Common myeloid progenitor, CD34-positive (primary cell): ENCODE data around the gene BBLN.
A peak's percentile ranks its signal among the peaks of the same experiment; 100 is the strongest.

ENCODE experiments used
- CTCF ChIA-PET: fragments of 350-600 bp; sonication (Branson Sonifier 250); formaldehyde crosslinking; loops from one replicate; lab custom pipeline; 2021; ENCODE audit warnings: antibody characterized with exemption; lab: Charles Lee
- POLR2A ChIA-PET: fragments of 350-600 bp; sonication (Branson Sonifier 250); formaldehyde crosslinking; loops from one replicate; lab custom pipeline; 2021; ENCODE audit warnings: antibody characterized with exemption; lab: Charles Lee
- DNase-seq, 3 donors: peaks; one replicate each; pipeline versions ENCODE4 v3.0.0 to v3.0.0-alpha.2; 2013
- H3K27ac ChIP-seq, 2 experiments: 1 replicate in 1 of 2; 2 replicates in 1 of 2; pipeline ENCODE4 v1.7.0; 2013; ENCODE audit warnings: inconsistent platforms in 2 of 2, low read length in 2 of 2, mild to moderate bottlenecking in 2 of 2, low read depth in 1 of 2, moderate library complexity in 1 of 2; ENCODE audit not compliant: severe bottlenecking in 2 of 2, insufficient read depth in 1 of 2, poor library complexity in 1 of 2
- H3K27me3 ChIP-seq, 5 experiments: replicated peaks in 2 of 5; 1 replicate in 3 of 5; 2 replicates in 2 of 5; pipeline versions ENCODE4 v1.6.1 to v1.7.0; 2013; ENCODE audit warnings: low read length in 4 of 5, mild to moderate bottlenecking in 2 of 5, moderate library complexity in 2 of 5, inconsistent platforms in 1 of 5; ENCODE audit not compliant: insufficient read depth in 5 of 5, control insufficient read depth in 4 of 5
- H3K36me3 ChIP-seq, 4 experiments: 1 replicate in 2 of 4; 2 replicates in 2 of 4; pipeline versions ENCODE4 v1.6.1 to v1.7.0; 2013; ENCODE audit warnings: low read length in 3 of 4, control low read depth in 1 of 4, mild to moderate bottlenecking in 1 of 4; ENCODE audit not compliant: control insufficient read depth in 4 of 4, insufficient read depth in 4 of 4
- H3K4me1 ChIP-seq, 4 experiments: 1 replicate in 3 of 4; 2 replicates in 1 of 4; pipeline versions ENCODE4 v1.6.1 to v1.7.1; 2013; ENCODE audit warnings: low read length in 3 of 4, mild to moderate bottlenecking in 3 of 4, control low read depth in 1 of 4, inconsistent platforms in 1 of 4, moderate library complexity in 1 of 4; ENCODE audit not compliant: control insufficient read depth in 4 of 4, insufficient read depth in 4 of 4; ENCODE audit errors: control extremely low read depth in 1 of 4
- H3K4me3 ChIP-seq, 7 experiments: 1 replicate in 4 of 7; 2 replicates in 3 of 7; pipeline versions ENCODE4 v1.5.1 to v1.7.0; 2013; ENCODE audit warnings: mild to moderate bottlenecking in 7 of 7, low read length in 6 of 7, moderate library complexity in 6 of 7, inconsistent platforms in 2 of 7, low read depth in 2 of 7, control low read depth in 1 of 7; ENCODE audit not compliant: insufficient read depth in 4 of 7, control insufficient read depth in 1 of 7; ENCODE audit errors: extremely low read depth in 1 of 7
- H3K9me3 ChIP-seq, 5 experiments: 1 replicate in 4 of 5; 2 replicates in 1 of 5; pipeline versions ENCODE4 v1.6.1 to v1.7.1; 2013; ENCODE audit warnings: low read length in 4 of 5, mild to moderate bottlenecking in 2 of 5, inconsistent platforms in 1 of 5, low read depth in 1 of 5, moderate library complexity in 1 of 5; ENCODE audit not compliant: control insufficient read depth in 4 of 5, insufficient read depth in 2 of 5; ENCODE audit errors: control extremely low read depth in 1 of 5
- WGBS: methylation state at CpG from one replicate; pipeline ENCODE4 v1.1.5; 2013; ENCODE audit not compliant: insufficient coverage; 5-methylcytosine and 5-hydroxymethylcytosine counted together

The BBLN gene

DNA sequence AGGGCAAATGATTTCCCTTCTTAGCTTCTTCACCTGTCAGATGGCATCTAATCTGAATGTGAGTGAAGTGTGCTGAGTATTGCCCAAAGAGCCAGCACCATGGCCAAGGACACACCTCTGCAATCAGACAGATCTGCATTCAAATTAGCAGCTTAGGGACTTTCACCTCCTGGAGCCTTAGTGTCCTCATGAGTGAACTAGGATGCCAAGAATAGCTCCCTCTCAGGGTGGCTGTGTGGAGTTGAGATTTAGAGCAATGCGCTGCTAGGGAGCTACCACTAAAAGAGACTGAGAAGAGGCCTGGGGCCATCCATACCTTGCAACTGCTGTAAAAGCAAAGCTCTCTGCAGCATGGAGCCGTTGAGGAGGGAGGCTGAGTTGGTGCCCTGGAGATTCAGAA, 29.9 kb downstream of the BBLN start:
- CTCF ChIA-PET, result interaction anchor here (0.8 to 3.2 kb wide), 9 partner anchors 11 to 98 kb away, joined by 3 to 27 read pairs (median 3); partner anchors contain the start of gene DNM1
- H3K9me3 ChIP-seq, result no peaks in the 10 kb centered on the region
- H3K27me3 ChIP-seq, result no peaks in the 10 kb centered on the region
- WGBS, result 100% methylated on average over 1 of the region's 2 CpGs
- POLR2A ChIA-PET, result interaction anchor here (0.6 kb wide), 1 partner anchor 162 kb away, joined by 7 read pairs; no protein-coding TSS in a partner anchor
- H3K4me1 ChIP-seq, result peaks cover 0 to 37% (median 26%) of the 10 kb centered on the region in 4 experiments
- peak in 1 of 3 donors; percentile 14 for DNase-seq
- H3K27ac ChIP-seq, result no peak overlapping the region
- peak overlapping the region in 3 of 7 experiments; percentile 5 to 94 (median 84) for H3K4me3 ChIP-seq
- H3K36me3 ChIP-seq, result peaks cover 3 to 32% (median 20%) of the 10 kb centered on the region in 4 experiments

DNA sequence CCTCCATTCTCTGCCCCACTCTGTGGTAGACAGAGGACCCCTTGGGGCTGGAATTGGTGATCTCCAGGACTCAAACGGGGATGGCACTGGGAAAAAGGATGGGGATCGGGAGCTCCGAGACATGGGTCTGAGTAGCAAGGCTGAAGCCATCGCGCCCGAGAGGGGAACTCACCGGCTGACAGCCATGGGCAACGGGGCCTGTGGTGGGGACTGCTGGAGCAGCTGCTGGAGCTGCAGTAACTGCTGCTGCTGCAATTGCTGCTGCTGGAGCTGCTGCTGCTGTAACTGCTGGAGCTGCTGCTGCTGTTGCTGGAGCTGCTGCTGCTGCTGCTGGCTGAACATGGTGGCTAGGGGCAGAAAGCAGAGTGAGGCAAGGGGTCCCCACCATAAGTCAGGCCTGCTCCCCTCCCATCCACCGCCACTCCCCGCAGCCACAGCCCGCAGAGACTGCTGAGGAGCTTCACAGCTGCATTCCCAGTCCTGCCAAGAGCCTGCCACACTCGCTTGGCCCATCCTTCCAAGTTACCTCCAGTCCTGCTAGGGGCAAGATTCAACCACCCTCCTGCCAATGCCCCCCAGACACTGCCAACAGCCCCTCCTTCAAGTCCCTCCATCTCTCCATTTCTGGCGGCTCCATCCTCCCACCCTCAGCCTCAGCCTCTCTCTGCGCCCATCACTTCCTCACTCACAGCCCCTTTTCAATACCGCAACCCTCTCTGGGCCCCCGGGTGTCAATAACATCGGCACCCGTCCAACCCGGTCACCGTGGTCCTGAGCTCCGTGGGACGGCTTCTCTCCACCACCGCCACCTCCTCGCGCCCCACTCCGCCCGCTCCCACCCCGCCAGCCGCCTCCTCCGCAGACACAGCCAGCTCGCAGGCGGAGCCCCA, 30.7 kb downstream of the BBLN start:
- H3K4me3 ChIP-seq, result peak overlapping the region; percentile 62 to 94 (median 79)
- no peaks in the 10 kb centered on the region for H3K27me3 ChIP-seq
- peak; percentile 18 to 39 (median 31) for DNase-seq
- H3K9me3 ChIP-seq, result no peaks in the 10 kb centered on the region
- ChIA-PET CTCF (interaction anchor here (0.6 to 3.2 kb wide), 12 partner anchors 10 to 98 kb away, joined by 3 to 27 read pairs (median 4); partner anchors contain the start of gene DNM1), POLR2A (interaction anchor here (0.6 kb wide), 1 partner anchor 367 kb away, joined by 3 read pairs; no protein-coding TSS in a partner anchor)
- H3K4me1 ChIP-seq, result peaks cover 0 to 37% (median 26%) of the 10 kb centered on the region in 4 experiments
- 27% methylated on average over 29 of the region's 32 CpGs for WGBS
- H3K36me3 ChIP-seq, result peaks cover 0 to 25% (median 17%) of the 10 kb centered on the region in 4 experiments
- peak overlapping the region; percentile 61 to 84 for H3K27ac ChIP-seq

DNA sequence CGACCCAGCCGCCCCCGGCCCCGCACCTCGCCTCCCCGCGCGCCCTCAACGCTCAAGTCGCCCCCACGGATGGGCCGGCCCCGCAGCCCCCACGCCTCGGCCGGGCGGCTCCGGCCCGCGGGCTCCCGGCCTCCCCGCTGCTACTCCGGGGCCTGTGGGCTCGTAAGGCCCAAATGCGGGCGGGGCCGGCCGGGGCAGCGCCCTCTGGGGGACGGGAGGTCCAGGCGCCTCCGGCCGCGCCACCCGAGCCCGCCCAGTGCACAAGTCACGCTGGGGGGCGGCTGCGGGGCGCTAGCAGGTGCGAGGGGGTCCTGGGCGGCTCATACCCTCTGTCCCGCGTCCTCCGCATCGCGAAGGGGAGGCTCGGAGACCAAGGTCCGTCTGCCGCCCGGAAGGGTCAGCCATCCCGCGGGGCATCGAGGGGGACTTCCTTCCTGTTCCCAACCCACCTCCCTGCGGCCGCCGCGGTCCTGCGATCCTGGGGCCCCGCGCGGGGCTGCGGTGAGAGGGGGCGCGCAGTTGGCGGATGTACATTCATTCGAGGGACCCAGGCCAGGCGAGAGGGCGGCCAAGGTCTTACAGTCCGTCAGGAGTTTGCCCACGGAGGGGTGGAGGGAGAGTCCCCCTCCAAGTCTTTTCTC, 31.5 kb downstream of the BBLN start, which contains the start of gene CIZ1:
Gene CIZ1 (minus strand): TSS at position 167 of the 641 bp plus-strand sequence. CDS start 715 bp downstream, outside the sequence.
- DNase-seq, result peak; percentile 77 to 86 (median 84)
- peaks cover 0 to 17% (median 12%) of the 10 kb centered on the region in 4 experiments for H3K36me3 ChIP-seq
- CTCF ChIA-PET, result interaction anchor here (0.8 to 3.2 kb wide), 7 partner anchors 10 to 97 kb away, joined by 3 to 27 read pairs (median 4); partner anchors contain the start of gene DNM1
- WGBS, result under 1% methylated on average over 45 of the region's 71 CpGs
- POLR2A ChIA-PET, result interaction anchor here (0.6 kb wide), 1 partner anchor 366 kb away, joined by 3 read pairs; no protein-coding TSS in a partner anchor
- no peaks in the 10 kb centered on the region for H3K27me3 ChIP-seq
- H3K27ac ChIP-seq, result peak within 1 kb of the TSS; percentile 61 to 84
- H3K9me3 ChIP-seq, result no peaks in the 10 kb centered on the region
- H3K4me1 ChIP-seq, result peaks cover 0 to 37% (median 26%) of the 10 kb centered on the region in 4 experiments
- H3K4me3 ChIP-seq, result peak within 1 kb of the TSS; percentile 62 to 94 (median 79)

DNA sequence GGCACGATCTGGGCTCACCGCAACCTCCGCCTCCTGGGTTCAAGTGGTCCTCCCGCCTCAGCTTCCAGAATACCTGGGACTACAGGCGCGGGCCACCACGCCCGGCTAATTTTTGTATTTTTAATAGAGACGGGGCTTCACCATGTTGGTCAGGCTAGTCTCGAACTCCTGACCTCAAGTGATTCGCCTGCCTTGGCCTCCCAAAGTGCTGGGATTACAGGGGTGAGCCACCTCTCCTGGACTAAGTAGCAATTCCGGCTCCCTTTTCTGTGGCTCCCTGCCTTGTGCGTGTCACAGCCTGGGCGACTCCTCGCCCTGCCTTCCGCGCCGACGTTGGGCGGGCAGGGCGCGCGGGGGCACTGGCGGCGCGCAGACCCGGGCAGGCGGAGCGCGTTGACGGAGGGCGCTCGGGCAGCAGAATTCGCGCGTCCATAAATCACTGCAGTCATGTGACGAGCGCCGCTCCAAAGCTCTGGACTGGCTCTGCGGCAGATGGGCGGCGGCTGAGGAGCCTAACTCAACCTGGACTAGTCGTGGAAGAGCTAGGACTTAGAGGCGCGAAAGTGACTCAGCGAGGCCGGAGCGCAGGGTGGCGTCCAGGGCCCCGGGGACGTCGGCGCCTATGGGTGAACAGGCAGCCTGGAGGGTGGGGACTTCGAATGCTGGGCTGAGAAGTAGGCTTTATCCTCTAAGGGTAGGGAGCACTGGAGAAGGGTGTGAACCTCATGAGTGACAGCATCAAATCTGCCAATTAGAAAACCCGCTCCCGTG, 32.7 kb downstream of the BBLN start:
- Histone ChIP-seq H3K4me3 (peak overlapping the region in 3 of 7 experiments; percentile 79 to 94 (median 88)), H3K27me3 (no peaks in the 10 kb centered on the region), H3K9me3 (no peaks in the 10 kb centered on the region), H3K4me1 (peaks cover 0 to 37% (median 26%) of the 10 kb centered on the region in 4 experiments), H3K36me3 (peaks cover 0 to 10% (median 7%) of the 10 kb centered on the region in 4 experiments), H3K27ac (no peak overlapping the region)
- peak; percentile 76 to 90 (median 87) for DNase-seq
- CTCF ChIA-PET, result interaction anchor here (0.9 to 1.5 kb wide), 2 partner anchors 8 to 17 kb away, joined by 3 to 4 read pairs; no protein-coding TSS in a partner anchor
- WGBS, result 27% methylated on average over 46 of the region's 56 CpGs
- POLR2A ChIA-PET, result no interaction called here

DNA sequence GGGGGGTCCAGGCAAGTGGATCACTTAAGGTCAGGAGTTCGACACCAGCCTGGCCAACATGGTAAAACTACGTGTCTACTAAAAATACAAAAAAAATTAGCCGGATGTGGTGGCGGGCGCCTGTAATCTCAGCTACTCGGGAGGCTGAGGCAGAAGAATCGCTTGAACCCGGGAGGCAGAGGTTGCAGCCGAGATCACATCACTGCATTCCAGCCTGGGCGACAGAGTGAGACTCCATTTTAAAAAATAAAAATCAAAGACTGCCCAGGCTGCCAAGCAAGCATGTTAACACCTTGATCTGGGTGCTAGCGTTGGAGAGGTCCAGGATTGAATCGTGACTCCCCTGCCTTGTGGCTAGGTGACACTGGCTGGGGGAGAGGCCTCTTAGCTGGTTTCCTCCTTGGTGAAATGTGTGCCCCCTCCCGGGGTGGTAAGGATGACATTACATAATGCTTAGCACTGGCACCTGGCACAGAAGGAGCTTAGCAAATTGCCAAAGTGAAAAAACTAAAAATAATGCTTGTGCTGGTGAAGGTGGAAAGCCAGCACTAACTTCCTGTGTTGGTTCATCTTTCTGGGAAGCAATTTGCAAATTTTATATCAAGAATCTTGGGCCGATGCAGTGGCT, 33.5 kb downstream of the BBLN start:
- DNase-seq, result no peak
- CTCF ChIA-PET, result interaction anchor here (0.9 kb wide), 1 partner anchor 7 kb away, joined by 3 read pairs; no protein-coding TSS in a partner anchor
- Histone ChIP-seq H3K9me3 (no peaks in the 10 kb centered on the region), H3K27ac (no peak overlapping the region), H3K4me3 (no peak overlapping the region), H3K4me1 (peaks cover 0 to 37% (median 26%) of the 10 kb centered on the region in 4 experiments), H3K36me3 (peaks cover 0 to 10% (median 2%) of the 10 kb centered on the region in 4 experiments), H3K27me3 (no peaks in the 10 kb centered on the region)
- POLR2A ChIA-PET, result no interaction called here
- 89% methylated on average over 13 of the region's 14 CpGs for WGBS
